K562 (cell line): ENCODE data around the gene JPT1. TPM values are rescaled to one million over a fixed set of nuclear protein-coding genes. Genes with fewer than 3 reads are reported as not detected.

Experiments
- CBX1 ChIP-seq: sonication (generic); IDR thresholded peaks from 2 replicates; pipeline ENCODE4 v1.6.1; 2016; ENCODE audit warnings: antibody characterized with exemption, low read depth, mild to moderate bottlenecking
- CBX5 ChIP-seq: IDR thresholded peaks from 2 replicates; pipeline ENCODE4 v1.6.1; 2014; ENCODE audit warnings: low read depth, borderline replicate concordance
- CHD2 ChIP-seq: IDR thresholded peaks from 2 replicates; pipeline ENCODE4 v1.6.1; 2011; ENCODE audit warnings: low read depth, low read length
- ELF2 ChIP-seq: fragments of 250-450 bp; sonication (Bioruptor Pico); IDR thresholded peaks from 2 replicates; pipeline ENCODE4 v1.5.0; 2021; ENCODE audit warnings: mild to moderate bottlenecking
- ETV1 ChIP-seq: fragments of 450-650 bp; conservative IDR thresholded peaks from 2 replicates; pipeline ENCODE4 v1.6.1; 2016; ENCODE audit warnings: missing genetic modification characterization, control low read depth, low read depth, missing compliant biosample characterization
- MYC ChIP-seq, 2 experiments: fragments of 250-450 bp in 1 of 2; sonication (Bioruptor Pico) in 1 of 2; IDR thresholded peaks; 2 replicates each; pipeline versions ENCODE4 v1.5.1 to v1.6.1; 2012 to 2021; ENCODE audit warnings: low read depth in 2 of 2, borderline replicate concordance in 1 of 2, improper control_type of control experiment in 1 of 2, low read length in 1 of 2, mild to moderate bottlenecking in 1 of 2, moderate library complexity in 1 of 2
- NR2C2 ChIP-seq, 2 experiments: fragments of 200-800 bp in 1 of 2; sonication (Bioruptor generic) in 1 of 2; sonication (generic) in 1 of 2; formaldehyde crosslinking in 1 of 2; IDR thresholded peaks; 2 replicates each; pipeline versions ENCODE4 v1.6.1 to v1.8.0; 2016 to 2022; ENCODE audit warnings: mild to moderate bottlenecking in 1 of 2, missing compliant biosample characterization in 1 of 2, missing genetic modification characterization in 1 of 2, missing genetic modification reagents in 1 of 2
- PCBP2 ChIP-seq: fragments of 200-400 bp; formaldehyde crosslinking; IDR thresholded peaks from 2 replicates; pipeline ENCODE4 v1.6.1; 2018; ENCODE audit warnings: low read length, low read depth, mild to moderate bottlenecking, moderate library complexity; ENCODE audit not compliant: poor library complexity, severe bottlenecking
- PHF8 ChIP-seq: fragments of 200-600 bp; sonication (generic); IDR thresholded peaks from 2 replicates; pipeline ENCODE4 v1.6.1; 2012; ENCODE audit warnings: mixed run types, mild to moderate bottlenecking, inconsistent platforms, low read length, moderate library complexity, borderline replicate concordance
- POLR3A ChIP-seq: IDR thresholded peaks from 2 replicates; pipeline ENCODE4 v1.6.1; 2011; ENCODE audit warnings: borderline replicate concordance, mild to moderate bottlenecking, moderate library complexity; ENCODE audit not compliant: insufficient read length, insufficient read depth; ENCODE audit errors: extremely low read depth
- POLR3G ChIP-seq: IDR thresholded peaks from 2 replicates; pipeline ENCODE4 v1.6.1; 2011; ENCODE audit not compliant: insufficient read length, insufficient replicate concordance; ENCODE audit errors: extremely low read depth
- SMAD4 ChIP-seq: fragments of 250-450 bp; sonication (Bioruptor Pico); conservative IDR thresholded peaks from 2 replicates; pipeline ENCODE4 v1.8.0; 2021; ENCODE audit warnings: inconsistent platforms, mild to moderate bottlenecking, moderate library complexity
- SMARCE1 ChIP-seq: fragments of 450-650 bp; IDR thresholded peaks from 2 replicates; pipeline ENCODE4 v1.7.1; 2016; ENCODE audit warnings: mild to moderate bottlenecking
- SRSF3 ChIP-seq: fragments of 200-400 bp; formaldehyde crosslinking; IDR thresholded peaks from 2 replicates; pipeline ENCODE4 v1.6.1; 2016; ENCODE audit warnings: mild to moderate bottlenecking, low read length, moderate library complexity; ENCODE audit not compliant: insufficient read depth
- ZBTB7A ChIP-seq: IDR thresholded peaks from 2 replicates; pipeline ENCODE4 v1.6.1; 2011; ENCODE audit warnings: low read depth, mild to moderate bottlenecking, low read length, moderate library complexity, borderline replicate concordance; ENCODE audit not compliant: control insufficient read depth
- ZNF212 ChIP-seq: fragments of 450-650 bp; formaldehyde crosslinking; IDR thresholded peaks from 2 replicates; pipeline ENCODE4 v1.4.0; 2020; ENCODE audit warnings: mild to moderate bottlenecking
- ZNF589 ChIP-seq: fragments of 200-800 bp; sonication (Bioruptor generic); IDR thresholded peaks from 2 replicates; pipeline ENCODE4 v1.6.1; 2016; ENCODE audit warnings: low read depth, missing genetic modification characterization, missing compliant biosample characterization
- polyA plus RNA-seq, 8 experiments: library from polyadenylated mRNA; depleted of rRNA in 4 of 8; stranded (reverse) in 5 of 8; unstranded in 3 of 8; fragments of >200 nt; fragmentation: Nextera tagmentation in 2 of 8; fragmentation: Illumina TruSeq in 1 of 8; extraction: Ambion mirVana in 2 of 8; extraction: Trizol in 1 of 8; gene quantifications; 2 replicates each; pipeline versions ENCODE4 v1.2.1 to v1.2.3, GENCODE V29; 2011 to 2014; ENCODE audit warnings: inconsistent platforms in 1 of 8, missing spikeins in 1 of 8
- total RNA-seq, 7 experiments: library from RNA; depleted of rRNA in 6 of 7; stranded (reverse); fragments of >200 nt in 6 of 7; fragmentation: Illumina TruSeq in 2 of 7; extraction: Trizol in 2 of 7; gene quantifications; 2 replicates each; pipeline versions ENCODE4 v1.2.1 to v1.2.3, GENCODE V29; 2011 to 2021; ENCODE audit warnings: low replicate concordance in 1 of 7
- TF ChIP-seq, protein P1 (sequence below): fragments of 250-450 bp; sonication (Bioruptor Pico); IDR thresholded peaks from 2 replicates; pipeline ENCODE4 v1.4.0; 2020
- TF ChIP-seq, protein P2 (sequence below): fragments of 250-450 bp; sonication (Bioruptor Pico); IDR thresholded peaks from 2 replicates; pipeline ENCODE4 v1.5.0; 2020; ENCODE audit warnings: mild to moderate bottlenecking

The JPT1 gene
- total and polyA plus RNA-seq, 9 of the 15 experiments (the other 6 are each of a cell fraction or from before 2014, with no cell fraction given), result 56.7 to 292 (median 144) TPM

DNA sequence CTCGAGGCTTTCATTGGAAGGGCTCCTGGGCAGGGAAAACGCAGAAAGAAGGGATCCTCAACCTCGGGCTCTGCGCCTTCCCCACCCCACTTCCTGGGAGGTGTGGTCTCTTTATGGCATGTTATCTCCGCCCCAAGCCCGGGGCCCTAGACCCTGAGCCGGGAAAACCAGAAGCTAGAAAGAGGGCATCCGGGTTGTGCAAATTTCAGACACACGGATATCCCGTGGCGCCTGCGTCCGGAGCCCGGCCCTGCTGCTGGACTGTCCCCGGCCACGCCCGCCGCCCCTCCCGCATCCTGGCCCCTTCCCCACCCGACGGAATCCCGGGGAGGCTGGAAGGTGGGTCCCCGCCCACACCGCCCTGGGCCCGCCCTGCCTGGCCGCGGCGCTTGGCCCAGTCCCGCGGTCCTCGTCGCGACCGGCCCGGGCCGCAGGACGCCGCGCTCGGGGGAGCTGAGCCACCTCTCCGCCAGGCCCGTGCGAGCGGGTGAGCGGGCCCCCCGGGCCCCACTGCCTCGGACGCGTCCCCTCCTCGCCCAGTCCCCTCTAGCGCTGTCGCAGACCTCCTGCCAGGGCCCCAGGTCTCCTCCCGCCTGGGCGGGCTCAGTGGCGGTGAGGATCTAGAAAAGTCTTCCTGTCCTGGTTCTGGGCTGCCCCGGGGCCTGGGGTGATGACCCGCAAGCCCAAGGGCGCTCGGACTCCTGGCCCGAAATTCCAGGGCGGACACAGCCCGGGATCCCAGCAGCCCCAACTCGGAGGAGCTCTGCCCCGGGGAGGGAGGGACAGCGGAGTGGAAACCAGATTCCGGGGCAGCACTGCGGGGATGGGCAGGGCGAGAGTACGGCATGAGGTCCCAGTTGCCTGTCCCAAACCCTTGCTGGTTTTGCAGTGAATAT is 66.5 kb downstream of the JPT1 start, which contains the start of gene SLC16A5 (continued):
- TF ChIP-seq SRSF3, result no peak
- peak; percentile 29; the same call in 1 of the 2 replicates for TF ChIP-seq SMAD4 (CRISPR knock-in tag)
- TF ChIP-seq CBX5, result no peak
- no peak for TF ChIP-seq CHD2
- TF ChIP-seq ZBTB7A, result peak; percentile 86
- TF ChIP-seq ETV1 (tag), result peak; percentile 64
- no peak for TF ChIP-seq ZNF212 (CRISPR knock-in tag)
- no peak for TF ChIP-seq SMARCE1
- TF ChIP-seq ZNF589, result peak; percentile 28; the same call in 1 of the 2 replicates
- no peak for TF ChIP-seq NR2C2 (CRISPR knock-in tag; IDR thresholded peaks at IDR 0.05)
- TF ChIP-seq NR2C2 (tag; IDR thresholded peaks at IDR 0.05), result no peak; the same call in 1 of the 2 replicates
- TF ChIP-seq PHF8, result peak; percentile 42; the same call in 1 of the 2 replicates
- TF ChIP-seq POLR3A, result no peak
- no peak for TF ChIP-seq ELF2 (CRISPR knock-in tag)
- TF ChIP-seq, protein P1, sequence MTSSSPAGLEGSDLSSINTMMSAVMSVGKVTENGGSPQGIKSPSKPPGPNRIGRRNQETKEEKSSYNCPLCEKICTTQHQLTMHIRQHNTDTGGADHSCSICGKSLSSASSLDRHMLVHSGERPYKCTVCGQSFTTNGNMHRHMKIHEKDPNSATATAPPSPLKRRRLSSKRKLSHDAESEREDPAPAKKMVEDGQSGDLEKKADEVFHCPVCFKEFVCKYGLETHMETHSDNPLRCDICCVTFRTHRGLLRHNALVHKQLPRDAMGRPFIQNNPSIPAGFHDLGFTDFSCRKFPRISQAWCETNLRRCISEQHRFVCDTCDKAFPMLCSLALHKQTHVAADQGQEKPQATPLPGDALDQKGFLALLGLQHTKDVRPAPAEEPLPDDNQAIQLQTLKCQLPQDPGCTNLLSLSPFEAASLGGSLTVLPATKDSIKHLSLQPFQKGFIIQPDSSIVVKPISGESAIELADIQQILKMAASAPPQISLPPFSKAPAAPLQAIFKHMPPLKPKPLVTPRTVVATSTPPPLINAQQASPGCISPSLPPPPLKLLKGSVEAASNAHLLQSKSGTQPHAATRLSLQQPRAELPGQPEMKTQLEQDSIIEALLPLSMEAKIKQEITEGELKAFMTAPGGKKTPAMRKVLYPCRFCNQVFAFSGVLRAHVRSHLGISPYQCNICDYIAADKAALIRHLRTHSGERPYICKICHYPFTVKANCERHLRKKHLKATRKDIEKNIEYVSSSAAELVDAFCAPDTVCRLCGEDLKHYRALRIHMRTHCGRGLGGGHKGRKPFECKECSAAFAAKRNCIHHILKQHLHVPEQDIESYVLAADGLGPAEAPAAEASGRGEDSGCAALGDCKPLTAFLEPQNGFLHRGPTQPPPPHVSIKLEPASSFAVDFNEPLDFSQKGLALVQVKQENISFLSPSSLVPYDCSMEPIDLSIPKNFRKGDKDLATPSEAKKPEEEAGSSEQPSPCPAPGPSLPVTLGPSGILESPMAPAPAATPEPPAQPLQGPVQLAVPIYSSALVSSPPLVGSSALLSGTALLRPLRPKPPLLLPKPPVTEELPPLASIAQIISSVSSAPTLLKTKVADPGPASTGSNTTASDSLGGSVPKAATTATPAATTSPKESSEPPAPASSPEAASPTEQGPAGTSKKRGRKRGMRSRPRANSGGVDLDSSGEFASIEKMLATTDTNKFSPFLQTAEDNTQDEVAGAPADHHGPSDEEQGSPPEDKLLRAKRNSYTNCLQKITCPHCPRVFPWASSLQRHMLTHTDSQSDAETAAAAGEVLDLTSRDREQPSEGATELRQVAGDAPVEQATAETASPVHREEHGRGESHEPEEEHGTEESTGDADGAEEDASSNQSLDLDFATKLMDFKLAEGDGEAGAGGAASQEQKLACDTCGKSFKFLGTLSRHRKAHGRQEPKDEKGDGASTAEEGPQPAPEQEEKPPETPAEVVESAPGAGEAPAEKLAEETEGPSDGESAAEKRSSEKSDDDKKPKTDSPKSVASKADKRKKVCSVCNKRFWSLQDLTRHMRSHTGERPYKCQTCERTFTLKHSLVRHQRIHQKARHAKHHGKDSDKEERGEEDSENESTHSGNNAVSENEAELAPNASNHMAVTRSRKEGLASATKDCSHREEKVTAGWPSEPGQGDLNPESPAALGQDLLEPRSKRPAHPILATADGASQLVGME (CRISPR knock-in tag), result no peak
- TF ChIP-seq MYC (IDR thresholded peaks at IDR 0.05; ENCODE audit: low read depth, low read length), result peak; percentile 57
- TF ChIP-seq MYC (CRISPR knock-in tag; IDR thresholded peaks at IDR 0.05; ENCODE audit: borderline replicate concordance, low read depth), result no peak
- TF ChIP-seq, protein P2, sequence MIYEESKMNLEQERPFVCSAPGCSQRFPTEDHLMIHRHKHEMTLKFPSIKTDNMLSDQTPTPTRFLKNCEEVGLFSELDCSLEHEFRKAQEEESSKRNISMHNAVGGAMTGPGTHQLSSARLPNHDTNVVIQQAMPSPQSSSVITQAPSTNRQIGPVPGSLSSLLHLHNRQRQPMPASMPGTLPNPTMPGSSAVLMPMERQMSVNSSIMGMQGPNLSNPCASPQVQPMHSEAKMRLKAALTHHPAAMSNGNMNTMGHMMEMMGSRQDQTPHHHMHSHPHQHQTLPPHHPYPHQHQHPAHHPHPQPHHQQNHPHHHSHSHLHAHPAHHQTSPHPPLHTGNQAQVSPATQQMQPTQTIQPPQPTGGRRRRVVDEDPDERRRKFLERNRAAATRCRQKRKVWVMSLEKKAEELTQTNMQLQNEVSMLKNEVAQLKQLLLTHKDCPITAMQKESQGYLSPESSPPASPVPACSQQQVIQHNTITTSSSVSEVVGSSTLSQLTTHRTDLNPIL, result no peak
- TF ChIP-seq POLR3G, result no peak
- peak; percentile 43; the same call in 1 of the 2 replicates for TF ChIP-seq CBX1
- TF ChIP-seq PCBP2, result no peak
